ENCODE data around the gene QRICH1. TPM values are rescaled to one million over a fixed set of nuclear protein-coding genes. Genes with fewer than 3 reads are reported as not detected.
"Not testable (repeated sequence)": the region's sequence is repeated elsewhere in the genome, so short reads cannot be mapped to it uniquely, and the experiment has no call there.

The QRICH1 gene
- total and polyA plus RNA-seq, 10 donors = 35.9 to 127 (median 101) TPM

DNA sequence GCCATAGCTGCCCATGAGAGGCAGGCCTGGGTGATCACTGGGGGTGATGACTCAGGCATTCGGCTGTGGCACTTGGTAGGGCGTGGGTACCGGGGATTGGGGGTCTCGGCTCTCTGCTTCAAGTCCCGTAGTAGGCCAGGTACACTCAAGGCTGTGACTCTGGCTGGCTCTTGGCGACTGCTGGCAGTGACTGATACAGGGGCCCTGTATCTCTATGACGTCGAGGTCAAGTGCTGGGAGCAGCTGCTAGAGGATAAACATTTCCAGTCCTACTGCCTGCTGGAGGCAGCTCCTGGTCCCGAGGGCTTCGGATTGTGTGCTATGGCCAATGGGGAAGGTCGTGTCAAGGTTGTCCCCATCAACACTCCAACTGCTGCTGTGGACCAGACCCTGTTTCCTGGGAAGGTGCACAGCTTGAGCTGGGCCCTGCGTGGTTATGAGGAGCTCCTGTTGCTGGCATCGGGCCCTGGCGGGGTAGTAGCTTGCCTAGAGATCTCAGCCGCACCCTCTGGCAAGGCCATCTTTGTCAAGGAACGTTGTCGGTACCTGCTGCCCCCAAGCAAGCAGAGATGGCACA is 81.3 kb downstream of the QRICH1 start:
- H3K36me3 ChIP-seq = peaks cover 0 to 76% (median 44%) of the 10 kb centered on the region in 6 donors
- DNase-seq = no peak
- intact Hi-C loops (cut with DNase I; ENCODE audit: low total_unique reads) = no loop called here
- peaks cover 26 to 81% (median 47%) of the 10 kb centered on the region in 6 donors for H3K4me1 ChIP-seq
- H3K9me3 ChIP-seq = no peaks in the 10 kb centered on the region
- WGBS, 5 donors = 58 to 86% (median 81%) methylated on average over 6 to 17 of the region's 17 CpGs
- peak overlapping the region in 5 of 8 donors; percentile 10 to 48 (median 22) for H3K27ac ChIP-seq
- no peak for TF ChIP-seq POLR2A (IDR thresholded peaks at IDR 0.05)
- no peak for TF ChIP-seq POLR2AphosphoS5 (IDR thresholded peaks at IDR 0.05)
- TF ChIP-seq, protein P1, sequence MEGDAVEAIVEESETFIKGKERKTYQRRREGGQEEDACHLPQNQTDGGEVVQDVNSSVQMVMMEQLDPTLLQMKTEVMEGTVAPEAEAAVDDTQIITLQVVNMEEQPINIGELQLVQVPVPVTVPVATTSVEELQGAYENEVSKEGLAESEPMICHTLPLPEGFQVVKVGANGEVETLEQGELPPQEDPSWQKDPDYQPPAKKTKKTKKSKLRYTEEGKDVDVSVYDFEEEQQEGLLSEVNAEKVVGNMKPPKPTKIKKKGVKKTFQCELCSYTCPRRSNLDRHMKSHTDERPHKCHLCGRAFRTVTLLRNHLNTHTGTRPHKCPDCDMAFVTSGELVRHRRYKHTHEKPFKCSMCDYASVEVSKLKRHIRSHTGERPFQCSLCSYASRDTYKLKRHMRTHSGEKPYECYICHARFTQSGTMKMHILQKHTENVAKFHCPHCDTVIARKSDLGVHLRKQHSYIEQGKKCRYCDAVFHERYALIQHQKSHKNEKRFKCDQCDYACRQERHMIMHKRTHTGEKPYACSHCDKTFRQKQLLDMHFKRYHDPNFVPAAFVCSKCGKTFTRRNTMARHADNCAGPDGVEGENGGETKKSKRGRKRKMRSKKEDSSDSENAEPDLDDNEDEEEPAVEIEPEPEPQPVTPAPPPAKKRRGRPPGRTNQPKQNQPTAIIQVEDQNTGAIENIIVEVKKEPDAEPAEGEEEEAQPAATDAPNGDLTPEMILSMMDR (IDR thresholded peaks at IDR 0.05 in 8 of 11, conservative IDR thresholded peaks at IDR 0.05 in 3 of 11) = no peak
- H3K4me3 ChIP-seq = no peak overlapping the region
- H3K27me3 ChIP-seq (replicated peaks in 1 of 7) = no peaks in the 10 kb centered on the region

DNA sequence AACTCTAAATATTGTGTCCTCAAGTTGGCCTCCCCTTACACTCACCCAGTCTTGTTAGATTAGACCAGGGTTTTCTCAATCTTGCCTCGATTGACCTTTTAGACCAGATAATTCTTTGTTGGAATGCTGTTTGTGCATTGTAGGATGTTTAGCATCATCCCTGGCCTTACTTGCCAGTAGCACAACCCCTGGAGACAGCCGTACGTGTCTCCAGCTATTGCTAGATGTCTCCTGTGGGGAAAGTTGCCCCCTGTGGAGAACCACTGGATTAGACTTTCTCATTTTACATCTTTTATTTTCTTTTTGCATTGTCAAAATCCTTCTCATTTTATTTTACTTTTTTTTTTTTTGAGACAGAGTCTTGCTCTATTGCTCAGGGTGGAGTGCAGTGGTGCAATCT is 84.5 kb downstream of the QRICH1 start:
- TF ChIP-seq, protein P1 (IDR thresholded peaks at IDR 0.05 in 8 of 11, conservative IDR thresholded peaks at IDR 0.05 in 3 of 11) = no peak
- TF ChIP-seq POLR2A (IDR thresholded peaks at IDR 0.05) (no peak), POLR2AphosphoS5 (IDR thresholded peaks at IDR 0.05) (no peak)
- WGBS, 5 donors = 82 to 96% (median 86%) methylated on average over 3 of the region's 3 CpGs
- Histone ChIP-seq H3K27me3 (replicated peaks in 1 of 7) (no peaks in the 10 kb centered on the region), H3K4me1 (peaks cover 22 to 78% (median 49%) of the 10 kb centered on the region in 6 donors), H3K4me3 (no peak overlapping the region), H3K36me3 (peaks cover 0 to 48% (median 25%) of the 10 kb centered on the region in 6 donors), H3K27ac (no peak overlapping the region), H3K9me3 (no peaks in the 10 kb centered on the region)
- DNase-seq = no peak
- intact Hi-C loops (cut with DNase I; ENCODE audit: low total_unique reads) = no loop called here

DNA sequence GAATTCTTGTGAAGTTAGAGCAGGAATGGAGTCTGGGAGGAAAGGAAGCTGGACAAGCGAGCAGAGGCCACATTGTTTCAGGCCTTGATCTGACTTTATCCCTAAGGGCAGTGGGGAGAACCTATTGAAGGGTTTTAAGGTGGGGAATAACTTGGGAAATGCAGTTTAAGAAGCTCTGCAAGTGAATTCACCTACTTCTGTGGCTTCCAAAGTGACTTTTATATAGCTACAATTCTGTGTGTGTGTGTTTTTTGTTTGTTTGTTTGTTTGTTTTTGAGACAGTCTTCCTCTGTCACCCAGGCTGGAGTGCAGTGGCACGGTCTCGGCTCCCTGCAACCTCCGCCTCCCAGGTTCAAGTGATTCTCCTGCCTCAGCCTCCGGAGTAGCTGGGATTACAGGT is 85.2 kb downstream of the QRICH1 start:
- intact Hi-C loops (cut with DNase I; ENCODE audit: low total_unique reads) = not testable (repeated sequence)

DNA sequence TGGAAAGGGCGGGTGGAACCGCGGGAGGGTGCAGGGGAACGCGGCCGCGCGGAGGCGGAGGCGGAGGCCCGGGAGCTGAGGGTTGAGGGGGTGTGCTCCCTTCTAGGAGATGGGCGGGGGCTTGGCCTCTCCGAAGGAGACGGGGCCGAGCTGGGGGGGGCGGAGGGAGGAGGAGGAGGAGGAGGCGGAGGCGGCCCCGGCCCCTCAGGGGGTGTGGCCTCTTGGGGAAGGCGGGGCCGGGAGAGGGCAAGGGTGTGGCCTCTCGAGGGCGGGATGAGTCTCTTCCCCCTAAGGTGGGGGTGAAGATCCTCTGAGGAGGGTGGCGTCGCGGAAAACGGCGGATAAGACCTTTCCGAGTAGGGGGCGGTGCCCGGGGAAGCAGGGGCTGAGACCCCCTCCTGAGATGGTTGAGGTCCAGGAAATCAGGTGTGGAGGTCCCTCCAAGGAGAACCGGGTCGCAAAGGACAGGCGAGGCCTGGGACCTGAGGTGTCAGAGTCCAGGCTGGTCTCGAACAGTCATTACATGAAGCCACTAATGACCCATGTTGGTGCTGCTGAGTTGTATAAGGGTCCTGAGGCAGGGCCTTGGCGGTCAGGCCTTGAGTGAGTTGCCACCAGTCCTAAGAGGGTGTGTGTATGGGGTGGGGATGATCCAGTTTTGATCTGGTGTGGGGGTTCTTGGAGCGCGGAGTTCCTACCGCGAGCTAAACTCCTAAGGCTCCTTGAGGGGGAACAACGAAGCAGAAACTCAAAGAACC is 85.9 kb downstream of the QRICH1 start:
- H3K4me3 ChIP-seq = peak overlapping the region; percentile 74 to 90 (median 80)
- no peaks in the 10 kb centered on the region for H3K27me3 ChIP-seq (replicated peaks in 1 of 7)
- H3K9me3 ChIP-seq = no peaks in the 10 kb centered on the region
- 16 to 26% (median 18%) methylated on average over 30 to 41 of the region's 41 CpGs for WGBS, 5 donors
- intact Hi-C loops (cut with DNase I; ENCODE audit: low total_unique reads) = no loop called here
- H3K27ac ChIP-seq = peak overlapping the region; percentile 93 to 98 (median 95)
- no peak for TF ChIP-seq POLR2AphosphoS5 (IDR thresholded peaks at IDR 0.05)
- TF ChIP-seq, protein P1 (IDR thresholded peaks at IDR 0.05 in 8 of 11, conservative IDR thresholded peaks at IDR 0.05 in 3 of 11) = peak in 2 of 11 experiments; percentile 13 to 26
- peak; percentile 97 for DNase-seq
- H3K36me3 ChIP-seq = peaks cover 0 to 34% (median 13%) of the 10 kb centered on the region in 6 donors
- H3K4me1 ChIP-seq = peaks cover 19 to 63% (median 42%) of the 10 kb centered on the region in 6 donors

More for the DNA sequence above, 85.2 kb downstream of the QRICH1 start:
- H3K36me3 ChIP-seq = peaks cover 0 to 41% (median 18%) of the 10 kb centered on the region in 6 donors
- peak overlapping the region in 7 of 8 donors; percentile 93 to 98 (median 95) for H3K27ac ChIP-seq
- DNase-seq; H3K27me3 ChIP-seq (replicated peaks in 1 of 7); H3K9me3 ChIP-seq: not testable (repeated sequence)
- peak overlapping the region in 4 of 8 donors; percentile 77 to 88 (median 80) for H3K4me3 ChIP-seq
- WGBS, 5 donors = 90 to 96% (median 93%) methylated on average over 5 of the region's 5 CpGs
- peaks cover 22 to 70% (median 45%) of the 10 kb centered on the region in 6 donors for H3K4me1 ChIP-seq
